CD4-positive, alpha-beta T cell treated with Interleukin-17A for 4 hours (primary cell): ENCODE measurements around the gene ACKR3.

Source experiments
- DNase-seq: peaks from one replicate; pipeline ENCODE4 v3.0.0-alpha.2; 2020; ENCODE audit warnings: mixed read lengths

Gene ACKR3

GRCh38 chr2:236570081-236570868 lies 650 bp downstream of the ACKR3 start:
- DNase-seq, result no peak

GRCh38 chr2:236571145-236571544 lies 1.5 kb downstream of the ACKR3 start:
- DNase-seq, result no peak

GRCh38 chr2:236572482-236572881 lies 2.9 kb downstream of the ACKR3 start:
- no peak for DNase-seq

- no peak for DNase-seq
Observed at GRCh38 chr2:236573066-236573929, 3.7 kb downstream of the ACKR3 start.

- no peak for DNase-seq
Observed at GRCh38 chr2:236574000-236574399, 4.4 kb downstream of the ACKR3 start.

GRCh38 chr2:236574424-236575145 lies 5.0 kb downstream of the ACKR3 start:
- no peak for DNase-seq

GRCh38 chr2:236575510-236575909 lies 5.9 kb downstream of the ACKR3 start:
- DNase-seq, result no peak

GRCh38 chr2:236576087-236576486 lies 6.5 kb downstream of the ACKR3 start:
- no peak for DNase-seq

GRCh38 chr2:236576953-236577352 lies 7.3 kb downstream of the ACKR3 start:
- DNase-seq, result no peak

- no peak for DNase-seq
Observed at GRCh38 chr2:236577481-236578410, 8.1 kb downstream of the ACKR3 start.

- DNase-seq, result no peak
Observed at GRCh38 chr2:236578411-236578846, 8.8 kb downstream of the ACKR3 start.

GRCh38 chr2:236579048-236579745 lies 9.6 kb downstream of the ACKR3 start:
- DNase-seq, result no peak

GRCh38 chr2:236579746-236580315 lies 10.2 kb downstream of the ACKR3 start:
- DNase-seq, result no peak

GRCh38 chr2:236580746-236581355 lies 11.2 kb downstream of the ACKR3 start:
- no peak for DNase-seq

GRCh38 chr2:236581546-236581945 lies 11.9 kb downstream of the ACKR3 start:
- no peak for DNase-seq

GRCh38 chr2:236582968-236583367 lies 13.3 kb downstream of the ACKR3 start:
- no peak for DNase-seq

GRCh38 chr2:236583621-236584203 lies 14.1 kb downstream of the ACKR3 start:
- no peak for DNase-seq

- no peak for DNase-seq
Observed at GRCh38 chr2:236584521-236585384, 15.1 kb downstream of the ACKR3 start.

- no peak for DNase-seq
Observed at GRCh38 chr2:236585966-236586365, 16.3 kb downstream of the ACKR3 start.
